ENCODE data around the gene ATP5F1D. TPM values are rescaled to one million over a fixed set of nuclear protein-coding genes. Genes with fewer than 3 reads are reported as not detected.

ATP5F1D gene
- total RNA-seq, 1 experiment from 2014 or later = 42.4 TPM

DNA sequence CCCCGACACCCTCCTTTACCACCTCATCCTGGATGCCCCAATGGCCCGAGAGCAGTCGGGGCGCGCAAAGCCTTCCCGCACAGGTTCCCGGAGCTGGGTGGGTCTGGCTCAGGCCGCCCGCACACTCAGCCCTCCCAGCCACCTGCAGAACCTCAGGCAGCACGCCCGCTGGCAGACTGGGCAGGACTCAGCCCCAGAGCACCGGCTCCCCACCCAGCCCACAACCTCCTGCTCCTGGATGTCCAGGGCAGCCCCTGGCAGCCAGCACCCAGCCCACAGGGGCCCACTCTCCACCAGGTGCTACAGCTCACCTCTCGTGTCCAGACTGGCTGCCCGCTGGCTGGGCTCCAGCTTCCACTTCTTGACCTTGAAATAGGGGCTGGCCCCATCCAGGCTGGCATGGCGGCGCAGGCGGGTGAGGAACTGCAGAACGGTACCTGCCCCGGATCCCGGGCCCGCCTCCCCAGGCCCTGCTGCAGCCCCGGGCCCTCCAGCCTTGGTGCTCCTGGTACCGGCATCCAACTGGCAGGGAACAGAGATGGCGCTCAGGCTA, 8.4 kb upstream of the ATP5F1D start:
- Histone ChIP-seq H3K27me3 (replicated peaks) (peaks cover 5% of the 10 kb centered on the region), H3K36me3 (peaks cover 11% of the 10 kb centered on the region), H3K9me3 (replicated peaks) (no peaks in the 10 kb centered on the region), H3K4me3 (no peak overlapping the region), H3K4me1 (replicated peaks) (peaks cover 22% of the 10 kb centered on the region), H3K27ac (no peak overlapping the region)
- no peak for DNase-seq (ENCODE audit: low read depth in 1 of 2, low spot score in 2 of 2)

DNA sequence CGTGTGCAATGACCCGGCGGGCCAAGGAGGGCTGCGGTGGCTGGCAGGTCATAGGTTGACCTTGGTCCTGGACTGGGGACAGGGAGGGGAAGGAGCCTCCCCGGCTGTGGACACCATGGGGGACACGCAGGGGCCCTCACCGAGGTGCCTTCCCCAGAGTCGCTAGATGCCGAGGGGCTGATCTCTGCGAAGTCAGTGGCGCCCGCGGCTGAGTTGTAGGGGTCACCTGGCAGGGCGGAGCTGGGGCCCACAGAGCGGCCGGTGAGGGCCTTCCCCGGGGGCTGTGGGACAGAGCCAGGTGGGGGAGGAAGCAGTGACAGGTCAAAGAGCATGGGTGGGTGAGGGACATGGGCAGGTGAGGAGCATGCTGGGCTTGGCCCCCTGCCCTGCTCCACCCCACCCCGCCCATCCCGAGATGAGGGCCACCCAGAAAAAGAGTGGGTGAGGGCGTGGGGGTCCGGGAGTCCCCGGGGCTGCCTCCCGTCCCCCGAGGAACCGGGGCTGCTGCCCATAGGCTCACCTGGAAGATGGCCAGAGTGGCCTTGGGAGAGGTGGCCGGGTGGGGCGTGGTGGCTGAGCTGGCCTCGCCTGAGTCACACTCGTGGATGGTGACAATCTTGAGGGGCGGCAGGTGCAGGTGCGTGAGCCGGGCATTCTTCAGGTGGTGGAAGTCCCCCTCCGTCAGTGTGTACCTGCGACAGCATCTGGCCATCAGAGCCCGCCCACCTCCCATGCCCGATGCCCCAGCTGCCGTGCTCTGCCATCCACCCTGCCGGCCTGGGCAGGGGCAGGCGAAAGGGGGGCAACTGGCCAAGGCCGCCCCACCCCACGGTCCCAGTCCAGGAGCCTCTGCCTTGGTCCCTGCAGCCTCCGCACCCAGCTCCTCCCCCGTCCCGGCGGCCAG, 7.2 kb upstream of the ATP5F1D start:
- Histone ChIP-seq H3K4me1 (replicated peaks) (peaks cover 24% of the 10 kb centered on the region), H3K4me3 (no peak overlapping the region), H3K9me3 (replicated peaks) (no peaks in the 10 kb centered on the region), H3K27me3 (replicated peaks) (peaks cover 5% of the 10 kb centered on the region), H3K36me3 (peaks cover 10% of the 10 kb centered on the region), H3K27ac (no peak overlapping the region)
- DNase-seq (ENCODE audit: low read depth in 1 of 2, low spot score in 2 of 2) = no peak

DNA sequence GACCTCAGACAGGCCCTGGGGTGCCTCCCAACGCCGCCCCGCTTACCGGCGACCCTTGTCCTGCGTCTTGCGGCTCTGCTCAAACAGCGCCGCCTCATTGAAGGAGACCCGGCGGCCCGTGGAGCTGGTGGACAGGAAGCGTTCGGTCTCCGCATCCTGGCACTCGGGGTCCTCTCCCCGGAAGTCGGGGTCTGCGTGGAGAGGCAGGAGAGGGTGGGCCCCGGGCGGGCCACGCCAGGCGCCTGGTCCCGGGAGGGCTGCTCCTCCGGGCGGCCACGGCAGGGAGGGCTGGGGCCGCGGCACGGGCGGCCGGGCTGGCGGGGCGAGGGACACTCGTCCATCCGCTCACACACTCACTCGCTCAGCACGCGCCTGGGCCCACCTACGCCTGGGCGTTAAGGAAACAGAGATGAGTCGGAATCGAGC, 6.6 kb upstream of the ATP5F1D start:
- H3K9me3 ChIP-seq (replicated peaks) = no peaks in the 10 kb centered on the region
- H3K27me3 ChIP-seq (replicated peaks) = peaks cover 5% of the 10 kb centered on the region
- no peak overlapping the region for H3K27ac ChIP-seq
- no peak overlapping the region for H3K4me3 ChIP-seq
- H3K36me3 ChIP-seq = peaks cover 10% of the 10 kb centered on the region
- DNase-seq (ENCODE audit: low read depth in 1 of 2, low spot score in 2 of 2) = no peak
- H3K4me1 ChIP-seq (replicated peaks) = peaks cover 28% of the 10 kb centered on the region

DNA sequence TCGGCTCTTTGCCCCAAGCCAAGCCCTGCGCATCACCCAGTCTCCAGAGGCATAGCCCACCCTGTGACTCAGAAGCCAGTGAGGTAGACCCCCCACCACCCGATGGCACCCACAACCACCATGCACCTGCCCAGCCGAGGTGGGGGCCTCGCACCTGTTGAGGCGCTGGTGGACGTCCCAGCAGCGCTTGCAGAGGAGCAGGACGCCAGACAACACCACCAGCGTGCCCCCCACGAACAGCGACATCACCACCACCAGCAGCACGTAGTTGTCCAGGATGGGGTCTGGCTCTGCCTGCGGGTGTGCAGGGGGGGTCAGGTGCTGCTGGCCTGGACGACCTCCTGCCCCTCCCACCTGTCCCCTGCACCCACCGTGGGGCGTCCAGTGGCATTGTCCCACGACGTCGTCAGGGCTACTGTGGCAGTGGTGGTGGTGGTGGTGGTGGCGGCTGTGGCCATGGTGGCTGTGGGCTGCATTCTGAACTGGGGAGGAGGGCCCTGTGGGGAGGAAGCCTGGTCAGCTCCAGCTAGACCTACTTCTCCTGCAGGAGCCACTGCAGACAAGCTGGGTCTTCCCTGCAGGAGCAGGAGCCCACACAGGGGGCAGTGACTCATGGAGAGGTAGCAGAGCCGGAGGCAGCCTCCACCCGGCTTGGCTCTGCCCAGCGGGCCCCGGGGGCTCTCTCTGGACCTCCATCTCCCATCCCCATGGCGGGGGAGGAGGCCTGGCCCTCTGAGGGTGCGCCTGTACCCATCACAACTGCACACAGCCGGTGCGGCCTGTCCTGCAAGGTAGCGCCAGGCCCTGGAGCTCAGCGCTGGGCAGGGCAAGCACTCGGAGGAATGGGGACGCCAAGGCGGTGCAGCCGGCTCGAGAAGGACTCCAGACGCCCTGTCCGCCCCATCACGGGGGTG, 5.7 kb upstream of the ATP5F1D start:
- no peaks in the 10 kb centered on the region for H3K9me3 ChIP-seq (replicated peaks)
- H3K27me3 ChIP-seq (replicated peaks) = peaks cover 5% of the 10 kb centered on the region
- H3K36me3 ChIP-seq = peaks cover 10% of the 10 kb centered on the region
- H3K27ac ChIP-seq = no peak overlapping the region
- peak; percentile 55 to 81 for DNase-seq (ENCODE audit: low read depth in 1 of 2, low spot score in 2 of 2)
- H3K4me3 ChIP-seq = no peak overlapping the region
- H3K4me1 ChIP-seq (replicated peaks) = peaks cover 37% of the 10 kb centered on the region

DNA sequence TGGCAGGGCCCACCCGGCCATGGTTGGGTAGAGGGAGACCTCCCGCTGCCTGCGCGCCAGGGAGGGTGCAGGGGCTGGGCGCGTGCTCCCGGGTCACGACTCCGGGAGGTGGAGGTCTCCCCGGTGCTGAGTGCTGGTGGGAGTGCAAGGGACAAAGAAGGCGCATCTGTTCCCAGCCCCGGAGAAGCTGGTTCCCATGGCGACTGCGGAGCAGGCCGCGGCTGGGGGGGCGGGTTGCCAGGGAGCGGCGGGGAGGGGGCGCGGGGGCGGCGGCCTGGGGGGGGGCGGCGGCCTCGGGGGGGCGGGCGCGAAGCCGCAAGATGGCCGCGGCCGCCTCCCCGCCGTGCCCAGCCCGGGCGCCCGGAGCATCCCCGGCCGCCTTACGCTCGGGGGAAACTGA, 5.0 kb upstream of the ATP5F1D start:
- Histone ChIP-seq H3K27ac (no peak overlapping the region), H3K4me3 (peak overlapping the region; percentile 51), H3K27me3 (replicated peaks) (peaks cover 5% of the 10 kb centered on the region), H3K9me3 (replicated peaks) (no peaks in the 10 kb centered on the region), H3K36me3 (peaks cover 10% of the 10 kb centered on the region), H3K4me1 (replicated peaks) (peaks cover 44% of the 10 kb centered on the region)
- no peak for DNase-seq (ENCODE audit: low read depth in 1 of 2, low spot score in 2 of 2)

DNA sequence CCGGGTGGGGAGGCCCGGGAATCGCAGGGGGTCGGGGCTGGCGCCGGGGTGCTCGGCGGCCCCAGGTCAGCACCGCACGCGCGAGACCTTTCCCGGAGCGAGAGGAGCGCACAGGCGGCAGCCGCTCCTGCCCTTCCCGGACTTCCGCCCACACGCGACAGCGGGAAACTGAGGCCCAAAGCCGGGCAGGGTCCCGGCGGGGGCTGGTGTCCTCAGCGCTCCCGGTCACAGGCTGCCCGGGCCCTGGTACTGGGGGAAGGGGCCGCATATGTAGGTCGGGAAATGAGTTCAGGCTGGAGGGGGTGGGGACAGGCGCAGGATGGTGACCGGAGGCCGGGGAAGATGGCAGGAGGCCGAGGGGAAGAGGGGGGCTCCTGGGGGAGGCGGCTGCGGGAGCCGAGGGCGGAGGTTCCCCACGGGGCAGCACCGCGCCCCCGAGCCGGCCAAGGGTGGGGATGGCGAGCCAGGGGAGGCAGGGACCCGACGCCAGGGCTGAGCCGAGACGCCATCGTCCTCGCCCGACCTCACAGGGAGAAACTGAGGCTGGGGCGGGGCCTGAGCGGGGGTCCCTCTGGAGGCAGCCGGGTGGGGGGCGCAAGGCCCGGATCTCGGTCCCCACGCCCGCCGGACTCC, 4.4 kb upstream of the ATP5F1D start:
- Histone ChIP-seq H3K4me3 (peak overlapping the region; percentile 51), H3K9me3 (replicated peaks) (no peaks in the 10 kb centered on the region), H3K36me3 (peaks cover 14% of the 10 kb centered on the region), H3K27me3 (replicated peaks) (peaks cover 5% of the 10 kb centered on the region), H3K4me1 (replicated peaks) (peaks cover 50% of the 10 kb centered on the region), H3K27ac (no peak overlapping the region)
- no peak for DNase-seq (ENCODE audit: low read depth in 1 of 2, low spot score in 2 of 2)

DNA sequence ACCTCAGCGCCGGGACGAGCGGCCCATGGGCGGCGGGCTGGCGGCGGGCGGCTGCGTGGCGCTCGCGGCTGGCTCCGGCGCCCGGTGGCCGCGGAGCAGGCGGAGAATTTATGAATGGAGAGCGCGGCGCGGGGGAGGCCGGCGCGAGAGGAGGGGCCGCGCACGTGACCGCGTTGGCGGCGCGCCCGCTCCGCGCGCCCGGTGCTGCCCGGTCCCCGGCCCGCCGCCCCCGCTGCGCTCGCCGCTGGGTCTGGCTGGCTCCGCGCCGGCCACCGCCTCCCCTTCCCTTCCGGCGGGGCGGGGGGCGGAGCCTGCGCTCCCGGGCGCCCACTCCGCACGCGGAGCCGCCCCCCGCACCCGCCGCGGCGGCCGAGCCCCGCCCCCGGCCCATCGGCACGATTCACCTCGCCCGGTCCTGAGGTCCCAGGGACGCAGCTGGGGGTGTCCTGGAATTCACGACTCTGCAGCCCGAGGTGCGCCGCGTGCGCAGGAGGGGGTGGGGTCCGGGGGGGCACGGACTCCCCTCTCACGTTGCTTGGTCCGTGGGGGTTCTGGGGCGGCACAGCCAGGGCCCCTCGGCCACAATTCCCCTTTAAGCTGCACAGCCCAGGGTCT, 3.7 kb upstream of the ATP5F1D start, which contains the start of gene CBARP:
CBARP (minus strand) TSS at position 252 of the 615 bp plus-strand sequence. CDS start 1,905 bp downstream, outside the sequence.
- Histone ChIP-seq H3K4me3 (peak within 1 kb of the TSS; percentile 51), H3K36me3 (peaks cover 14% of the 10 kb centered on the region), H3K27me3 (replicated peaks) (peaks cover 5% of the 10 kb centered on the region), H3K9me3 (replicated peaks) (no peaks in the 10 kb centered on the region), H3K4me1 (replicated peaks) (peaks cover 56% of the 10 kb centered on the region), H3K27ac (no peak within 1 kb of the TSS)
- no peak for DNase-seq (ENCODE audit: low read depth in 1 of 2, low spot score in 2 of 2)

DNA sequence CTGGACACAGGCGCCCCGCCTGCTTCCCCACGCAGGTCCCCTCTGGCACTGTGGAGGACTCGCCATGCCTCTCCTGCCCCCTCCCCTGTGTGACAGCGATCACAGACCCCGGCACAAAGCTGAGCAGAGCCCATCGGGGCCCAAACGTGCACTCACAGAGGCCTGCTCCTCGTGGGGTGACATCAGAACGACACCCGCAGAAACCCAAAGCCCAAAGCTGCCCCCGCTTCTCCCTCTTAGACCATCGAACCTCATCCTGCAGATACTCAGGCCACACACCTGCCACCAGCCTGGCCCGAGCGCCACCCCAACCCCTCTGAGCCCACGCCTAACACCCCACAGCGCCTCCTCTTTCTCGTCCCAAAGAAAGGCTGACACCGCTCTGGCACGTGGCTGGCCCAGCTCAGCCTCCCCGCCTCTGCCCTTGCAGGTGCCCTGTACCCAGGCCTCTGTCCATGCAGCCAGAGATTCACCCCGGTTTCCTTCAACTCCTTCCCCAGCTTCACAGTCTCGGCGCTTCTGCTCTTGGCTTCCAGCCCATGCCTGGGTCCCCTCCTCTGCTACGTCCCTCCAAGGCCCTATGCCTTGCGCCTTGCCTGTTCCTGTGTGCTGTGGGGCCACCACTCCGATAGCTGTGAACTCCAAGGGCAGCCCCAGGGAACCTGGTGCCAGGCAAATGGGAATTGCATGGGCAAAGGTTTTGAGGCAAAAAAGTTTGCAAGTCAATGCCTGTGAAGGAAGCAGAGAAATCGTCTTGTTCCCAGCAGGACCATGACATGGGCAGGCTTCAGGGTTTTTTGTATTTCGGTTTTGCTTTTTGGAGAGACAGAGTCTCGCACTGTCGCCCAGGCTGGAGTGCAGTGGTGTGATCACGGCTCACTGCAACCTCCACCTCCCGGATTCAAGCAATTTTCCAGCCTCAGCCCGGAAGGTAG, 2.9 kb upstream of the ATP5F1D start:
- H3K27ac ChIP-seq = no peak overlapping the region
- DNase-seq (ENCODE audit: low read depth in 1 of 2, low spot score in 2 of 2) = no peak
- peaks cover 5% of the 10 kb centered on the region for H3K27me3 ChIP-seq (replicated peaks)
- peaks cover 59% of the 10 kb centered on the region for H3K4me1 ChIP-seq (replicated peaks)
- peak overlapping the region; percentile 51 for H3K4me3 ChIP-seq
- no peaks in the 10 kb centered on the region for H3K9me3 ChIP-seq (replicated peaks)
- peaks cover 21% of the 10 kb centered on the region for H3K36me3 ChIP-seq

DNA sequence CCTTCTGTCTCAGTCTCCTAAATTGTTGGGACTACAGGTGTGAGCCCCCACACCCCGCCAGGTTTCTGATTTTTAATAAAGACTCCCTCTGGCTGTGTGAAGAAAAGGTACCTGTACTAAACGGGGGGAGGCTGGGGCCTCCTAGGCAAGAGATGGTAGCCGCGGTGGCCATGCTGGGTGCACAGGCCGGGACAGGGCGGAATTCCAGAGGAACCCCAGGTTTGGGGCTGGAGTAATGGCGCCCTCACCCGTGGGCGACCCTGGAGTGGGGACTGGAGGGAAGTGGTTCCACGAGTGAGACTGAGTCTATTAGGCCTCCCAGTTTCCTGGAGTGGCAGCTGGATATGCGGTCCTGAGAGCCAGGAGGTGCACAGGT, 2.1 kb upstream of the ATP5F1D start:
- Histone ChIP-seq H3K4me3 (no peak overlapping the region), H3K4me1 (replicated peaks) (peaks cover 65% of the 10 kb centered on the region), H3K36me3 (peaks cover 27% of the 10 kb centered on the region), H3K27ac (no peak overlapping the region), H3K9me3 (replicated peaks) (no peaks in the 10 kb centered on the region), H3K27me3 (replicated peaks) (peaks cover 5% of the 10 kb centered on the region)
- no peak for DNase-seq (ENCODE audit: low read depth in 1 of 2, low spot score in 2 of 2)

DNA sequence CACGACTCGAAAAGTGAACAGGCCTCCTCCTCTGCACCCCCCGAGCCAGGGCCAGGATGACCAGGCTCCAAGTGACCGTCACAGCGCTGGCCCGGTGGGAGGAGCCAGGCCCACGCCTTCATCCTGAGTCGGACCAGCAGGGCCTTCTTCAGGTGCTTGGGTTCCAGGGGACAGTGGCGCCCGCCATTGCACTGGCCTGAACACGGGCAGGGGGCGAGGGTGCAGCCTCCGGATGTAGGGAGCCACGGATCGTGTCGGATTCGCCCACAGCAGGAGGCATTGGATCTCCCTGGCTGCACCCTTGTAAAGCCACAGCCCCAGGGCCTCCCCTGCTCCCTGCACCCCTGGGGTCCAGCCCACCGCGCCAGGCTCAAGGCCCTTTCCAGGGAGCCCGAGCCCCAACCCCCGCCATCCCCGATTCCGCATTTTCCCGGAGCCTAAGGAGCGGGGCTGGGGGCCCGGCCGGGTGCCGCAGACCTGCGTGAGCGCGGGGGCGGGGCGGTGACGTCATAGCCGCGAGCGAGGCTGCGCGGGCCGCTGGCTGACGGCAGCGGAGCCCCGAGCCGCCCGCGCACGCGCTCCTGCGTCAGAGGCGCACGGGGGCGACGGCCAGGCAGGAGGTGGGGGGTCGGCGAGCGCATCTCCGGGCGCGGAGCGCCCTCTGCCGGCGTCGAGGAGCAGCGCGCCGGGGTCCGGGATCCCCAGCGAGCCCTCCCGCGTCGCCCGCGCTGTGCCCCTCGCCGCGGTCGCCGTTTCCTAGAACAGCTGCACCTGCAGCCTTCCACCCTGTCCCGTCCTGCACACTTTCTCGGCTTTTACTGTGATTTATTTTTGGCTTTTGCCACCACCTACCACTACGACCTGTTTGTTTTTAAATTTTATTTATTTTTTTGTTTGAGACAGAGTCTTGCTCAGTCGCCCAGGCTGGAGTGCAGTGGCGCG, 1.5 kb upstream of the ATP5F1D start:
- Histone ChIP-seq H3K4me1 (replicated peaks) (peaks cover 72% of the 10 kb centered on the region), H3K9me3 (replicated peaks) (no peaks in the 10 kb centered on the region), H3K27me3 (replicated peaks) (peaks cover 5% of the 10 kb centered on the region), H3K36me3 (peaks cover 30% of the 10 kb centered on the region), H3K27ac (no peak overlapping the region), H3K4me3 (peak overlapping the region; percentile 25)
- DNase-seq (ENCODE audit: low read depth in 1 of 2, low spot score in 2 of 2) = peak; percentile 83 to 90

DNA sequence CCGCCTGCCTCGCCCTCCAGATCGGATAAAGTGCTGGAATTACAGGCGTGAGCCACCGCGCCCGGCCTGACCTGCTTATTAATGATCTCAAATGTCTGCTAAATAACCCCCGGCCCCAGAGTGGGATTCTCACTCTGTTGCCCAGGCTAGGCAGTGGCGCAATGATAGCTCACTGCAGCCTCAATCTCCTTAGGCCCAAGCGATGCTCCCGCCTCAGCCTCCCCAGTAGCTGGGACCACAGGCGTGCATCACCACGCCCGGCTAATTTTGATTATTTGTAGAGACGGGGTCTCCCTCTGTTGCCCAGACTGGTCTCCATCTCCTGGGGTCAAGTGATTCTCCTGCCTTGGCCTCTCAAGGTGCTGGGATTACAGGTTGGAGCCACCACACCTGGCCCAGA, 626 bp upstream of the ATP5F1D start:
- Histone ChIP-seq H3K4me3 (peak overlapping the region; percentile 90), H3K4me1 (replicated peaks) (peaks cover 72% of the 10 kb centered on the region), H3K27me3 (replicated peaks) (peaks cover 5% of the 10 kb centered on the region), H3K27ac (no peak overlapping the region), H3K36me3 (peaks cover 25% of the 10 kb centered on the region), H3K9me3 (replicated peaks) (no peaks in the 10 kb centered on the region)
- DNase-seq (ENCODE audit: low read depth in 1 of 2, low spot score in 2 of 2) = no peak

All from SJSA1 (cell line).